Epithelial cell of prostate (primary cell): ENCODE data around the gene OSTN.
A peak's percentile ranks its signal among the peaks of the same experiment; 100 is the strongest.
"Not testable (repeated sequence)": the region's sequence is repeated elsewhere in the genome, so short reads cannot be mapped to it uniquely, and the experiment has no call there.

ENCODE experiments used
- DNase-seq: peaks from one replicate; pipeline ENCODE4 v3.0.0-alpha.2; 2011; ENCODE audit warnings: low read depth, low spot score
- H3K27ac ChIP-seq: fragments of 450-650 bp; 2 replicates; pipeline ENCODE4 v1.5.1; 2017; ENCODE audit warnings: mild to moderate bottlenecking

OSTN gene

DNA sequence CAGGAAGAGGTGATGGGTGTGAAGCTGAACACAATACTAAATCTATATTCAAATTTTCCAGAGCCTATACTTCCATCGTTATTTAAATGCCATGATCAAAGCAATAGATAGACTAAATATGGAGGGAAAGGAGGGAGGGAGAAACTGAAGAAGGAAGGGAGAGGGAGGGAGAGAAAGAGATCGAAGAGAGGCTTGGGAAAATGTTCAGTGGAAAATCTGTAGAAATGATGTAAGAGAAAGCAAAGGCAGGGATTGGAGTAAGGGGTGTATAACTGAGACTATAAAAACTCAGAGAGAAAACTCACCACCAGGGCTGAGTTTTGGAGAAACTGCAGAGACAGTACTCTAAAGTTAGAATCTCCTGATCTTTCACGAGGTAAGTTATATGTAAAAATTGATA lies at the start of gene OSTN:
Gene OSTN, plus strand, starts transcription at position 310 of the 400 bp plus-strand sequence. CDS start 13,292 bp downstream, outside the sequence.
- no peak for DNase-seq
- H3K27ac ChIP-seq = no peak within 1 kb of the TSS

GRCh38 chr3:191151653-191152052 lies 47.4 kb upstream of the OSTN start:
- no peak for DNase-seq
- no peak overlapping the region for H3K27ac ChIP-seq

DNA sequence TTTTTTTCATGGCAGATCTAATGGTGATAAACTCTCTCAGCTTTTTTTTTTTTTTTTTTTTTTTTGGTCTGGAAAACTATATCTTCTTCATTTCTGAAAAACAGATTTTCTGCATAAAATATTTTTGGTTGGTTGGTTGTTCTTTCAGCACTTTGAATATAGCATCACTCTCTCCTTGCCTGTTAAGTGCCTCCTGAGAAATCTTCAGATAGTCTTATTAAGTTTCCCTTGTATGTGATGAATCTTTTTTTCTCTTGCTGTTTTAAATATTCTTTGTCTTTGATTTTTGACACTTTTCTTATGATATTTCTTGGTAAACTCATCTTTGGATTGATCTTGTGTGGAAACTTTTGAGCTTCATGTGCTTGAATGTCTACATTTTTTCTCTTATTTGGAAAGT lies 44.2 kb upstream of the OSTN start:
- DNase-seq = no peak
- H3K27ac ChIP-seq = no peak overlapping the region

- no peak overlapping the region for H3K27ac ChIP-seq
- DNase-seq = no peak
Measured at GRCh38 chr3:191158247-191158646, 40.8 kb upstream of the OSTN start.

DNA sequence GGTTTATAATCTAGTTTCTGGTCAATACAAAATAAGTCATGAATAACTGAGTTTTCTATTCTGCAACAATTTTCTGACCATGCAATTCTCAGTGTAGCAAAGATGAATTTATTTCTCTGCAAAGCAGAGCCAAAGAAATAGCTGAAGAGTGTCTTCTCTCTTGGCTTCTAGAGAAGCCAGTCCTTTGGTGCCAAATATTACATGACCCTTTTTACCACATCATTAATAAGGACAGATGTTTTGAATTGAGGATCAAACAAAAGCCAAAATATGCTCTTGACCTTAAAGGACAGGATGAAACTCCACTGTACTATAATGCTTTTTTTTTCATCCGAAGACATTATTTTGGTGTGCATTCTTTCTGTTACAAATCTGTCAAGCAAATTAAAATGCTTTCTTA lies 40.2 kb upstream of the OSTN start:
- DNase-seq = no peak
- H3K27ac ChIP-seq = no peak overlapping the region

DNA sequence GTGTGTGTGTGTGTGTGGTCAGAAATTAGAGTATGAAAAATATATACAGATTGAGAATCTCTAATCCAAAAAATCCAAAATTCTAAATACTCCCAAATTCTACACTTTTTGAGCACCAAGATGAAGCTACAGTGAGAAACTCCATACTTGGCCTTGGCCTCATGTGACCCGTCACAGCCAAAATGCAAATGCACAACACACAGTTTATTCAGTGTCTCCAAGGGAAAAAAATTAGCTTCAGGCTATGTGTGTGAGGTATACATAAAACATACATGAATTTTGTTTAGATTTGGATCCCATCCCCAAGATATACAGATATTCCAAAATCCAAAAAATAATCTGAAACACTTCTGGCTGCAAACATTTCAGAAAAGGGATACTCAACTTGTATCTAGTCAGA lies 33.2 kb upstream of the OSTN start:
- H3K27ac ChIP-seq = no peak overlapping the region
- DNase-seq = no peak

DNA sequence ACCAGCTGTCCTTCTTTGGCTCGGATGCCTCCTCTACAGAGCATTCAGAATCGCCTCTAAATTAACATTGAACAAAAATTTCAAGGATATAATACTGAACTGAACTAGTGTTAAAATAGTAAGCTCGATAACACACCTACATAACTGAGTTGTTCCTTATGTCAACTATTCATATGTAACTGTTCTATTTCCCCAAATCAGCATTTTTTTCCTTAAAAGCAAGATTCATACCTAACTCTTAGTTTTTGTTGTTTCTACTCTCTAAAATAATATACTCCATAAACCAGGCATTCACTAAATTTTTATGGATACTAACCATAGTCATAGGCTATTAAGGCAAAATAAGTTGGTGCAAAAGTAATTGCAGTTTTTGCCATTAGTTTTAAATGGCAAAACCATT lies 32.7 kb upstream of the OSTN start:
- no peak overlapping the region for H3K27ac ChIP-seq
- DNase-seq = no peak

DNA sequence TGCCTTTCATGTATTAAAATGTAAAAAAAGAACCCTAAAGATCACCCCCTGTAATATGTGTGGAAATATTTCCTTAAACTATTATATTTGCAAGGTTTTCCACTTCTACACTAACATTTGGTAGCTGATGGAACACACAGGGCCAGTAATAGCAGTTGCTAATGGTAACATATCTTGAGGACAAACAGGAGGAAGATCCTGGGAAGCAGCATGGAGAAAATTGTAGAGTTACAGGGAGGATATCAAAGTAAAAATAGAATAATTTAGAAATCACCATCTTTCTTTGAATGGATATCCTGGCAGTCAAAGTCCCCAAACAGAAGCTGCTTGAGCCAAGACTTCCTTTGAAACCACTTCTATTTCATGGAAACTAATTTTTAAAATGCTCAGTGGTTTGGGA lies 29.5 kb upstream of the OSTN start:
- no peak overlapping the region for H3K27ac ChIP-seq
- DNase-seq = no peak

DNA sequence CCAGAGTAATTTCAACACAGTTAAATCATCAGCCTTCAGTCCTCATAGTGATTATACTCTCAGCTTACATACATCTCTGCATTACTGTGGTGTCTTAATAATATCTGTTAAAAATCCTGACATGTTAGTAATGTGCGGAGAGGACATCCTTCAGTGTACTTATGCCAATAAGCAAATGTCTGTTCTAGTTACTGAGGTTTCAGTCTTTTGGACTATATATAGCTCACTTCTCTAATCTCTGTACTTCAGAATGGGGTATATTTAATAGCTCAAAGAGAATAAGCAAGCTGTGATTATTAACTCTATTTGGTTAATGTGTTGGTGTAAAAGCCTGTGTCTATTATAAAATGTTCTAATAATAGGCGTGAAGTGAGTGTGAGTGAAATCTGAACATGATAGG lies 28.9 kb upstream of the OSTN start:
- DNase-seq = no peak
- H3K27ac ChIP-seq = no peak overlapping the region

DNA sequence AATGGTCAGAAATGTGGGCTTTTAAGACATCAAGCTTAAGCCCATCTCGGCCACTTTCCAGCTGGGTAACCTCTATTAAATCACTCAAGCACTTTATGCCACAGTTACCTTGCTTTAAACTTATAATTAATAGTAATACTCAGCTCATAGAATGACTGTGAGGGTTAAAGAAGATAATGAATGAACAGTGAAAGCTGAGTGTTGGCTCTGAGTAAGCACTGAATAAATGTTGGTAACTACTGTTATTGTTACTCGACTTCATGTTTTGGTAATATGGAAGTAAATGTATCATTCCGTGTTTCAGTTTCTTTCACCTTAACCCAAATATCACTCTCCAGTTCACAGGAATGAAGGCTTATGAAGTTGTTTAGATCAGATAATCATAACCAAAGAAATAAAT lies 23.9 kb upstream of the OSTN start:
- DNase-seq = no peak
- no peak overlapping the region for H3K27ac ChIP-seq

DNA sequence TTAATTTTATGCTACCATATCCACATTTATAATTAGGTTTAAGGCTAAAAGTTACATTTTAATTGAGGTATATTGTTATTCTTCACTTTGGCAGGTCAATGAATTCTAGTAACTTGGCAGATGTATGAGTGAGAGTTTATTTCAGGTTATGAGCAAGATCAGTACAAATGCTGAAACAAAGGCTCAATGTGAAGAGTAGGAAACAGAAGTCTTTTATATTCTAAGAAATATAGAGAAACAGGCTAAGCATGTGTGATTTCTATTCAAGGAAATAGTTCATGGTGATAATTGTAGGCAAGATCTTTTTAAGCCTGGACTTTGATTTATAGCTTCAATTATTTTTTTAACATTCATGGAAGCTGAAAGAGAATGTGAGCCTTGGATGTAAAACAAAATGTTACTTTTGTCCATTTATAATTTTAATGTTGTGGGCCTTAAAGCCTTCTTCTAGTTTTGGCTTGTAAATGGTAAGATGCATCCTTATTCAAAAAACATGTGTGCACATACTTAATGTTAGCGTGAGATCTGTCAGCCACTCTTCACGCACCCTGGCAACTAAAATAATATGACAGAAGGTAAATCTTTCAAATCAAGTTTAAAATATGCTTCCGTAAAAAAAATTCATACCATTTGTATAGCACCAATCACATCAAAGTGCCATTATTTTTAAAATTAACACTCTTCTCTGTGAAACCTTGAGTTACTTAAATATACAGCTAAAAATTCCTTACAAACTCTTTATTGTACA lies 22.8 kb upstream of the OSTN start:
- H3K27ac ChIP-seq = no peak overlapping the region
- DNase-seq = no peak

DNA sequence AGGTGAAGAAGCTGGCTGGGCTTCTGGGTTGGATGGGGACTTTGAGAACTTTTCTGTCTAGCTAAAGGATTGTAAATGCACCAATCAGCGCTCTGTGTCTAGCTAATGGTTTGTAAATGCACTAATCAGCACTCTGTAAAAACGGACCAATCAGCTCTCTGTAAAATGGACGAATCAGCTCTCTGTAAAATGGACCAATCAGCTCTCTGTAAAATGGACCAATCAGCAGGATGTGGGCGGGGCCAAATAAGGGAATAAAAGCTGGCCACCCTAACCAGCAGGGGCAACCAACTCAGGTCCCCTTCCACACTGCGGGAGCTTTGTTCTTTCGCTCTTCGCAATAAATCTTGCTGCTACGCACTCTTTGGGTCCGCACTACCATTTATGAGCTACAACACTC lies 13.7 kb upstream of the OSTN start:
- not testable (repeated sequence) for DNase-seq, H3K27ac ChIP-seq

DNA sequence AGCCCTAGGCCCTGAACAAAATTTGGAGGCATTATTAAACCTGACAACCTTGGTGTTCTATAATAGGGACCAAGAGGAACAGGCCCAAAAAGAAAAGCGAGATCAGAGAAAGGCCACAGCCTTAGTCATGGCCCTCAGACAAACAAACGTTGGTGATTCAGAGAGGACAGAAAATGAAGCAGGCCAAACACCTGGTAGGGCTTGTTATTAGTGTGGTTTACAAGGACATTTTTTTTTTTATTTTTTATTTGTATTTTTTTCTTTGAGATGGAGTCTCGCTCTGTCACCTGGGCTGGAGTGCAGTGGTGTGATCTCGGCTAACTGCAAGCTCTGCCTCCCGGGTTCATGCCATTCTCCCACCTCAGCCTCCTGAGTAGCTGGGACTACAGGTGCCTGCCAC lies 10.8 kb upstream of the OSTN start:
- DNase-seq = peak; percentile 3

DNA sequence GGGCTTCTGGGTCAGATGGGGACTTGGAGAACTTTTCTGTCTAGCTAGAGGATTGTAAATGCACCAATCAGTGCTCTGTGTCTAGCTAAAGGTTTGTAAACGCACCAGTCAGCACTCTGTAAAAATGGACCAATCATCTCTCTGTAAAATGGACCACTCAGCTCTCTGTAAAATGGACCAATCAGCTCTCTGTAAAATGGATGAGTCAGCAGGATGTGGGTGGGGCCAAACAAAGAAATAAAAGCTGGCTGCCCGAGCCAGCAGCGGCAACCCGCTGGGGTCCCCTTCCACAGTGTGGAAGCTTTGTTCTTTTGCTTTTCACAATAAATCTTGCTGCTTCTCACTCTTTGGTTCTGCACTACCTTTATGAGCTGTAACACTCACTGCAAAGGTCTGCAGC lies 6.8 kb upstream of the OSTN start:
- DNase-seq, H3K27ac ChIP-seq: not testable (repeated sequence)

More for the DNA sequence above, 10.8 kb upstream of the OSTN start:
- not testable (repeated sequence) for H3K27ac ChIP-seq

GRCh38 chr3:191192941-191193340 lies 6.1 kb upstream of the OSTN start:
- no peak for DNase-seq
- no peak overlapping the region for H3K27ac ChIP-seq

- no peak for DNase-seq
- no peak overlapping the region for H3K27ac ChIP-seq
Measured at GRCh38 chr3:191197761-191198306, 1.2 kb upstream of the OSTN start.

GRCh38 chr3:191198480-191198879 lies 561 bp upstream of the OSTN start:
- no peak for DNase-seq
- no peak overlapping the region for H3K27ac ChIP-seq

GRCh38 chr3:191210032-191210431 lies 11.0 kb downstream of the OSTN start:
- no peak overlapping the region for H3K27ac ChIP-seq
- DNase-seq = no peak

DNA sequence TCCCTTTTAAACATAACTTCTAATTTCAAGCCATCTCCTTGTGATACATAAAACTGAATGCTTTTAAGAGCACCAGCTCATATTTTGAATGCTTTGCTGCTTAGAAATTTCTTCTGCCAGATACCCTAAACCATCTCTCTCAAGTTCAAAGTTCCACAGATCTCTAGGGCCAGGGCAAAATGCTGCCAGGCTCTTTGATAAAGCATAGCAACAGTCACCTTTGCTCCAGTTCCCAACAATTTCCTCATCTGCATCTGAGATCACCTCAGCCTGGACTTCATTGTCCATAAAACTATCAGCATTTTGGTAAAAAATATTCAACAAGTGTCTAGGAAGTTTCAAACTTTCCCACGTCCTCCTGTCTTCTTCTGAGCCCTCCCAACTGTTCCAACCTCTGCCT lies 17.5 kb downstream of the OSTN start:
- no peak overlapping the region for H3K27ac ChIP-seq
- no peak for DNase-seq

GRCh38 chr3:191217301-191217700 lies 18.3 kb downstream of the OSTN start:
- H3K27ac ChIP-seq = no peak overlapping the region
- DNase-seq = no peak

GRCh38 chr3:191220908-191221307 lies 21.9 kb downstream of the OSTN start:
- H3K27ac ChIP-seq = no peak overlapping the region
- no peak for DNase-seq

GRCh38 chr3:191221638-191222037 lies 22.6 kb downstream of the OSTN start:
- H3K27ac ChIP-seq = no peak overlapping the region
- no peak for DNase-seq
